ENCODE results near the gene NAA30. TPM values are rescaled to one million over a fixed set of nuclear protein-coding genes. Genes with fewer than 3 reads are reported as not detected.

Gene NAA30
- total and polyA plus RNA-seq, 2 donors (not counting 1 experiment from before 2014, with no cell fraction given), result 2.8 to 13.3 TPM

GRCh38 chr14:57402173-57402852, 11.9 kb downstream of the NAA30 start:
- Histone ChIP-seq H4K20me1 (ENCODE audit: control insufficient read depth, insufficient read depth, low read length, poor library complexity, severe bottlenecking) (peaks cover 4% of the 10 kb centered on the region), H3K9ac (ENCODE audit: low read length) (no peak overlapping the region), H3K36me3 (replicated peaks in 1 of 2; ENCODE audit: control extremely low read depth in 1 of 2, control insufficient read depth in 1 of 2, extremely low read depth in 1 of 2, insufficient read depth in 2 of 2, low read length in 1 of 2) (peaks cover 0 to 22% of the 10 kb centered on the region in 2 experiments), H3K4me1 (ENCODE audit: control insufficient read depth in 2 of 2, insufficient read depth in 2 of 2, low read length in 2 of 2) (no peaks in the 10 kb centered on the region), H3K79me2 (ENCODE audit: control insufficient read depth, insufficient read depth, low read length) (peaks cover 13% of the 10 kb centered on the region), H3K4me3 (ENCODE audit: control extremely low read depth in 1 of 5, extremely low read depth in 1 of 5, insufficient read depth in 1 of 5, low read depth in 2 of 5, low read length in 4 of 5) (no peak overlapping the region), H3K27ac (ENCODE audit: low read length in 2 of 2) (no peak overlapping the region), H2AFZ (ENCODE audit: insufficient read depth, low read depth, low read length, poor library complexity, severe bottlenecking) (no peak overlapping the region), H3K27me3 (replicated peaks in 1 of 4; ENCODE audit: control extremely low read depth in 1 of 4, control insufficient read depth in 3 of 4, insufficient read depth in 4 of 4, low read length in 3 of 4) (no peaks in the 10 kb centered on the region), H3K9me3 (ENCODE audit: control extremely low read depth in 1 of 3, control insufficient read depth in 2 of 3, insufficient read depth in 1 of 3, low read length in 2 of 3) (no peaks in the 10 kb centered on the region), H3K4me2 (replicated peaks; ENCODE audit: low read depth, low read length, poor library complexity, severe bottlenecking) (no peak overlapping the region)
- Mint-ChIP-seq H3K4me1 (peaks cover 7% of the 10 kb centered on the region), H3K9me3 (ENCODE audit: insufficient read depth) (no peaks in the 10 kb centered on the region), H3K27ac (no peak overlapping the region), H3K27me3 (no peaks in the 10 kb centered on the region), H3K4me3 (no peak overlapping the region)
- DNase-seq (no peak), ATAC-seq (ENCODE audit: low read depth) (no peak)
- no CpG with 5 or more reads among the region's 1 CpG for WGBS (ENCODE audit: insufficient coverage)
- POLR2A ChIA-PET, result no interaction called here
- CTCF ChIA-PET, result no interaction called here
- intact Hi-C loops (cut with micrococcal nuclease), result no loop called here
- TF ChIP-seq CTCF (IDR thresholded peaks at IDR 0.05), result no peak
- no peak for TF ChIP-seq EZH2 (IDR thresholded peaks at IDR 0.05; ENCODE audit: borderline replicate concordance, insufficient read depth, low read depth, low read length, poor library complexity, severe bottlenecking)

- no peak for ATAC-seq (ENCODE audit: low read depth)
- ChIA-PET CTCF (no interaction called here), POLR2A (no interaction called here)
- peaks cover 0 to 20% of the 10 kb centered on the region in 2 experiments for H3K36me3 ChIP-seq (replicated peaks in 1 of 2; ENCODE audit: control extremely low read depth in 1 of 2, control insufficient read depth in 1 of 2, extremely low read depth in 1 of 2, insufficient read depth in 2 of 2, low read length in 1 of 2)
- H3K4me2 ChIP-seq (replicated peaks; ENCODE audit: low read depth, low read length, poor library complexity, severe bottlenecking), result no peak overlapping the region
- peaks cover 9% of the 10 kb centered on the region for H3K79me2 ChIP-seq (ENCODE audit: control insufficient read depth, insufficient read depth, low read length)
- H3K4me1 ChIP-seq (ENCODE audit: control insufficient read depth in 2 of 2, insufficient read depth in 2 of 2, low read length in 2 of 2), result no peaks in the 10 kb centered on the region
- H3K9ac ChIP-seq (ENCODE audit: low read length), result no peak overlapping the region
- H3K27me3 ChIP-seq (replicated peaks in 1 of 4; ENCODE audit: control extremely low read depth in 1 of 4, control insufficient read depth in 3 of 4, insufficient read depth in 4 of 4, low read length in 3 of 4), result no peaks in the 10 kb centered on the region
- Mint-ChIP-seq H3K27ac (no peak overlapping the region), H3K4me1 (peaks cover 11% of the 10 kb centered on the region), H3K4me3 (no peak overlapping the region), H3K9me3 (ENCODE audit: insufficient read depth) (no peaks in the 10 kb centered on the region), H3K27me3 (no peaks in the 10 kb centered on the region)
- TF ChIP-seq EZH2 (IDR thresholded peaks at IDR 0.05; ENCODE audit: borderline replicate concordance, insufficient read depth, low read depth, low read length, poor library complexity, severe bottlenecking), result no peak
- TF ChIP-seq CTCF (IDR thresholded peaks at IDR 0.05), result no peak
- H3K27ac ChIP-seq (ENCODE audit: low read length in 2 of 2), result no peak overlapping the region
- WGBS (ENCODE audit: insufficient coverage), result no CpG with 5 or more reads among the region's 1 CpG
- no peak for DNase-seq
- H3K4me3 ChIP-seq (ENCODE audit: control extremely low read depth in 1 of 5, extremely low read depth in 1 of 5, insufficient read depth in 1 of 5, low read depth in 2 of 5, low read length in 4 of 5), result no peak overlapping the region
- no peak overlapping the region for H2AFZ ChIP-seq (ENCODE audit: insufficient read depth, low read depth, low read length, poor library complexity, severe bottlenecking)
- intact Hi-C loops (cut with micrococcal nuclease), result no loop called here
- H3K9me3 ChIP-seq (ENCODE audit: control extremely low read depth in 1 of 3, control insufficient read depth in 2 of 3, insufficient read depth in 1 of 3, low read length in 2 of 3), result no peaks in the 10 kb centered on the region
- peaks cover 12% of the 10 kb centered on the region for H4K20me1 ChIP-seq (ENCODE audit: control insufficient read depth, insufficient read depth, low read length, poor library complexity, severe bottlenecking)
These were observed 13.1 kb downstream of the NAA30 start for GRCh38 chr14:57403521-57403864.

Measured in B cell (primary cell).